Skeletal muscle cell (primary cell): ENCODE measurements around the gene RPS6KA2.

Experiments
- DNase-seq: peaks from one replicate; pipeline ENCODE4 v3.0.0-alpha.2; 2010; ENCODE audit warnings: low read depth
- H3K4me3 ChIP-seq: 2 replicates; pipeline ENCODE4 v1.5.1; 2011; ENCODE audit warnings: low read depth, mild to moderate bottlenecking, control low read depth, low read length, moderate library complexity

Gene RPS6KA2

DNA sequence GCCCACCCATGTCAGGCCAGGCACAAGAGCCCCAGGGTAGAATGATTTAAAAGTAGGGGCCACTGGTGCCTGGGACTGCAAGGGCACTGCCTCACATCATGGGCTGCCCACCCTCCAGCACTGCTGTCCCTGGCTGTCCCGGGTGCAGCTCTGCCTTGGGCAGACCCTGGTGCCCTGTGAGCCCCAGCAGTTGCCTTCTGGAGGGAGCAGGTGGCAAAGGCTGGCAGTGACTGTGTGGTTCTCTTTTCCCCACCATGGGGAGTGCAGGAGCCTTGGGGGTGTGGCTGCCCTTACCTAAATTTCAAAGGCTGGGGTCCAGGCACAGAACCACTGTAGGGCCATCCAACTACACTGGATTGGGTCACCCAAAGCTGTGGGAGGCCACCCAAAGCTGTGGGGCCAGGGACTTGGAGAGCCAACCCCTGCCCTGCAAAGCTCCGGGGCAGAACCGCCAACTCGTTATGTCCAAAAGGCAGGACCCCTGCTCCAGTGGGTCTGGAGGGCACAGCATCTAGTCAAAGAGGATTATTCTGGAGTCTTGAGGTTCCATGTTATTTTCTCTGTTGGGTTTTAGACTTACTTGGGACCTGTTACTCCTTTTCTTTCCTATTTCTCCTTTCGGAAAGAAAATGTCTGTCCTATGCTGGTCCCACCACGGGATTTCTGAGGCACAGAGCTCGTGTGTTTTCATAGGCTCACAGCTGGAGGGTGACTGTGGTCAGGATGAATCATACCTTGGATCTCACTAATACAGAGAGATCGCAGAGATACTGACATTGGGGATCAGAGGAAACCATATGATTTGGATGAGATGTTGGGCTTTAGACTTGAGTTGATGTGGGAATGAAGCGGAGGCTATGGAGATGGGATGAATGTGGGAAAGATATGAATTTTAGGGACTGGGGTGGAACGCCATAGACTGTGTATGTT lies 105.9 kb downstream of the RPS6KA2 start:
- DNase-seq = no peak
- no peak overlapping the region for H3K4me3 ChIP-seq

GRCh38 chr6:166516251-166516884 lies 110.7 kb downstream of the RPS6KA2 start:
- H3K4me3 ChIP-seq = no peak overlapping the region
- no peak for DNase-seq

DNA sequence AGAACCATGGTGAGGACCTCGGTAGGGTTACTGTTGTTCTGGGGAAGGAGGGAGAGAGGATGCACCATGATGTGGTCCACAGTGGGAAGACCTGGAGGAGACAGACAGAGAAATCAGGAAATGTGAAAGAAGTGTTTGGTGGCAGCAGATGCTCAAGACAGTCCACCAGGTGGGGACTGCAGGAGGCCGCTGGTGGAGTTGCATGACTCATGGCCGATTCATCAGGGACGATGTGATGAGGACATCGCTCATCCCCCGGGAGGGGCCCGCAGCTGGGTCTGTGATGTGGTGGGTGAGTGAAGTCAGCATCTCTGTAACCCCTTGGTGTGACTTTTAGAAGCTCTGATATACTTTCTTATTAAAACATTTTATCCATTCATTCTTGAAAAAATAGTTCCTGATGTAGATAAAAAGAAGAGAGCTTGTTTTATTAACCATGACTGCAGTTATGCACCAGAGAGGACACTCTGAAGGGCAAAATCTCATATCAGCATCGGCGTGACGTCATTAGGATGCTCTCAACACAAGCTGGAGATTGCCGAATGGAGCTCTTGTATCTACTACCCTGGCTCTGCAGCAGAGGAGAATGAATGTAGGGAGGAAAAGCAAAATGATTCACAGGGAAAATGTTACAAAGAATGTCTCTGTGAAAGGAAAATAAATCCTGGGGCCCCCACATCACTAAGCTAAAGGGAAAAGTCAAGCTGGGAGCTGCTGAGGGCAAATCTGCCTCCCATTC lies 111.8 kb downstream of the RPS6KA2 start:
- DNase-seq = peak; percentile 67

DNA sequence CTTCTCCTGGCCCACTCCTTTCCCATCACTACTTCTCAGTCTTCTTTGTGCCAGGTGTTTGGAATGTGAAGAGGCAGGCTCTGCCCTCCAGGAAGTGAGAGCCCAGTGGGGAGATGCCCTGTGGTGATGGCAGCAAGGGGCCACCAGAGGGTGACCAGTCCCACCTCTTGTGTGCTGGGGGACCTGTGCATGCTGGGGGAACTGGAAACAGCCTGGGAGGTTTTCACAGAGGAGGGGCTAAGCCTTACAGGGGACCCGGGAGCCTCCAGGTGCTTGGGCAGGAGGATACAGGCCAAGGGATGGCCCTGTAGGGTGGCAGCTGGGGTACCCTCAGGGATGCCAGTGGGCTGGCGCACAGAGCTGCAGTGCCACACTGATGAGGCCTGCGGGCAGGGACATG lies 112.9 kb downstream of the RPS6KA2 start:
- H3K4me3 ChIP-seq = no peak overlapping the region
- no peak for DNase-seq

More for the DNA sequence above, 111.8 kb downstream of the RPS6KA2 start:
- H3K4me3 ChIP-seq = no peak overlapping the region

- no peak for DNase-seq
- H3K4me3 ChIP-seq = no peak overlapping the region
Observed at GRCh38 chr6:166512567-166512966, 114.5 kb downstream of the RPS6KA2 start.

- no peak overlapping the region for H3K4me3 ChIP-seq
- no peak for DNase-seq
Observed at GRCh38 chr6:166511316-166511715, 115.7 kb downstream of the RPS6KA2 start.

DNA sequence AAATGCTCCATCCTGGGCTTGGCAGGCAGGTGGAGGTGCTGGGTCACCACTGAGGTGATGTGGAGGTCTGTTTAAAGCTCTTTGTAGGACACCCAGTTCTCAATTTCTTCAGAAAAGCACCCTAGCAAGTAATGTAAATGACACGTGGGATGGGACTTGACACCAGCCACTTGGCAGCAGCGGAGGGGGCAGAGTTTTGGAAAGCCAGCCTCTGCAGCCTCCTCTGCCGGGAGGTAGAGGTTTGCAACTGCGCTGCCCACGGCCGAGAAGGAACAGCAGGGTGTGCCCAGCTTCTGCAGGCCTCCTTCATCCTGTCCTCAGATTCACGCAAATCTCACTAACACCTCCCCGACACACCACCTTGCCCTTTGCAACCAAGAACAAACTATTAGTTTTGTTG lies 117.9 kb downstream of the RPS6KA2 start:
- H3K4me3 ChIP-seq = no peak overlapping the region
- DNase-seq = no peak

DNA sequence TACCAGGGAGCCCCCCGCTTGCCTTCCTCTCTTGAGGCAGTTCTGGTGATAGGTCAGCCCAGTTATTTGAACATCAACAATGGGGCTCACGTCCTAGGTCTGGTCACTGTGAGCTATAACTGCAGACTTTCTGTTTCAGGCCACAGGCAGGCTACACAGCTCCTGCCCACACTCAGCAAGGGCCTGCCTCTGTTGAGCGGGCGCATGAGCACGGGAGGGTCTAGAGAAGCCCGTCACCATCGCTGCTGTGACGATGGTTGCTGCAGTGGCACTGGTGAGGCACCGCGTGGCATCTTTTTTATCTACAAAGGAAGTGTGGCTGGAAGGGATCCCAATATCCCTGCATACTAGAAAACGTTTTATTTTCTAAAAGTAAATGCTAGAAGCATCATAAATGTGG lies 118.3 kb downstream of the RPS6KA2 start:
- no peak overlapping the region for H3K4me3 ChIP-seq
- DNase-seq = no peak

- H3K4me3 ChIP-seq = no peak overlapping the region
- DNase-seq = no peak
Observed at GRCh38 chr6:166507809-166508564, 119.1 kb downstream of the RPS6KA2 start.

DNA sequence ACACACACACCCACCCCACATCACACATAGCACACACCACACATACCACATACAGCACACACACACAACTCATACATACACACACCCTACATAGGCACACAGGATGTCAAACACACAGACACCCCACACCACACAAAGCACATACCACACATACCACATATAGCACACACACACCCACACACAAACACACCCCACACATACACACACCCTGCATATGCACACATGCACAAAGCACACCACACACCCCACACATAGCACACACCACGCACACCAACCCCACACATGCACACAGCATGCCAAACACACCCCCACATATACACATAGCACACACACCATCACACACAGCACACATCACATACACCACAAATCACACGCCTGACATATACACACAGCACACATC lies 119.7 kb downstream of the RPS6KA2 start:
- DNase-seq = no peak
- H3K4me3 ChIP-seq = no peak overlapping the region

- no peak for DNase-seq
- no peak overlapping the region for H3K4me3 ChIP-seq
Observed at GRCh38 chr6:166505133-166505905, 121.7 kb downstream of the RPS6KA2 start.

GRCh38 chr6:166504100-166504499 lies 123.0 kb downstream of the RPS6KA2 start:
- DNase-seq = no peak
- no peak overlapping the region for H3K4me3 ChIP-seq

DNA sequence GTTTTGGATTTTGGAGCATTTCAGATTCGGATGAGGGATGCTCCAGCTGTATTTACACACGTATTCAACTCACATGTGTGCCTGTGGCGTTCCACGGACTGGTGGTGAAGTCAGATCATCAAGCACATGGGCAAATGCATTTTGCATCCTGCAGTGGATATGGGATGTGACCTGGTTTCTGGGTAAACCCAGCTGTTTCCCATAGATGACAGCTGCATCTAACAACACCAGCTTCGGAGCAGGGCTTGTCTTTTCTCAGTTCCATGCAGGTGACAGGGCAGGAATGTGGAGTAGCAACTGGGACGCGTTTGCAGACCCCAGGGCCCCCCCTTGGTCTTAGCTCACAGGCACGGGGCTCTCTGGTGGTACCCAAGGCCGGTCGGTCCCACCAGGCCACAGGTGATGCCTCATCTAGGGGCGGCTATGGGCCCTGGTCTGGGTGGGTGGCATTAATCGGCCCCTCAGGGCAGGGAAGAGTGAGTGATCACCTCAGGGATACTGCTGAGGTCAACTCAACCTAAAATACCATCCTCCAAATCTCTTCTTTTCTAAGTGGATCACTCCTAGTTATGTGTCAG lies 123.8 kb downstream of the RPS6KA2 start:
- DNase-seq = no peak

DNA sequence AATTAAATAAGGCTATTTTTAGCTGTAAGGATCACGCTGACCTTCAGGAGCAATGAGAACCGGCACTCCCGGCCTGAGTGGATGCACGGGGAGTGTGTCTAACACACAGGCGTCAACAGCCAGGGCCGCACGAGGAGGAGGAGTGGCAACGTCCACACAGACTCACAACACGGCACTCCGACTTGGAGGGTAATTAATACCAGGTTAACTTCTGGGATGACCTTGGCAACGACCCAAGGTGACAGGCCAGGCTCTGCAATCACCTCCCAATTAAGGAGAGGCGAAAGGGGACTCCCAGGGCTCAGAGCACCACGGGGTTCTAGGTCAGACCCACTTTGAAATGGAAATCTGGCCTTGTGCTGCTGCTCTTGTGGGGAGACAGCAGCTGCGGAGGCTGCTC lies 124.6 kb downstream of the RPS6KA2 start:
- no peak overlapping the region for H3K4me3 ChIP-seq
- DNase-seq = no peak

More for the DNA sequence above, 123.8 kb downstream of the RPS6KA2 start:
- H3K4me3 ChIP-seq = no peak overlapping the region

DNA sequence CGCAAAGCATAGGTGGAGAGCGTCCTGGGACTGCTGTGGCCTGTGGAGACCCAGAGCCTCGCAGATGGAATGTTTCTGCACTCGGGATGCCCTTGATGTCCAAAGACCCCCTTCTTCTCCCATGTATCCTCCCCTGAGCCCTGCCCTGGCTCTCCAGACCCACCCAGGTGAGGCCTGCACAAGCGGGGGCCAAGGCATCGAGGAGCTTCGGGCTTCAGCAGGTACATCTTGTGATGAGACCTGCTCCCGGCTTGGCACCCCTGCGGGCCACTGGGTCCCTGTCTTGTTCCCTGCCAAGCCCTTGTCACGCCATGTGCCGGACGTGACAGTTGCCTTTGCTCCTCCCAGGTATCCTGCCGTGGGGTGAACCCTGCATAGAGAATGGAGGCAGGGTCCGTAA lies 125.8 kb downstream of the RPS6KA2 start:
- H3K4me3 ChIP-seq = no peak overlapping the region
- DNase-seq = no peak

GRCh38 chr6:166500246-166500645 lies 126.8 kb downstream of the RPS6KA2 start:
- DNase-seq = no peak
- H3K4me3 ChIP-seq = no peak overlapping the region

DNA sequence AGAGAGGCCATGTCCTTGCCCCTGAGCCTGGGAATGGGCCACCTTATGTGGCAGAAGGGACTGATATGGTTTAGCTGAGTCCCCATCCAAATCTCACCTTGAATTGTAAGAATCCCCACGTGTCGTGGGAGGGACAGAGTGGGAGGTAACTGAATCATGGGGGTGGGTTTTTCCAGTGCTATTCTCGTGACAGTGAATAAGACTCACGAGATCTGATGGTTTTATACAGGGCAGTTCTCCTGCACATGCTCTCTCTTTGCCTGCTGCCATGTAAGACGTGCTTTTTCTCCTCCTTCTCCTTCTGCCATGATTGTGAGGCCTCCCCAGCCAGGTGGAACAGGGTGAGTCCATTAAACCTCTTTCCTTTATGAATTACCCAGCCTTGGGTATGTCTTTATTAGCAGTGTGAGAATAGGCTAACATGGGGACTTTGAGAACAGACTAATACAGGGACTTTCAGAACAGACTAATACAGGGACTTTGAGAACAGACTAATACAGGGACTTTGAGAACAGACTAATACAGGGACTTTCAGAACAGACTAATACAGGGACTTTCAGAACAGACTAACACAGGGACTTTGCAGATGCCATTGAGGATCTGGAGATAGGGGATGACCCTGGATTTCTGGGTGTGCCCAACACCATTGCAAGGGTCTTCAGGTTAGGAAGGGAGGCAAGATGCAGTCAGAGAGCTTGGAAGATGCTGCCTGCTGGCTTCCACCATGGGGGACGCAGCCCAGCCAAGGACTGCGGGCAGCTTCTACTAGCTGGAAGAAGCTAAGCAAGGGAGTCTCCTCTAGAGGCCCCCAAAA lies 127.5 kb downstream of the RPS6KA2 start:
- no peak overlapping the region for H3K4me3 ChIP-seq
- no peak for DNase-seq
